OCI-LY3 (cell line): ENCODE results near the gene ODF2L.

ENCODE experiments used
- H2AFZ ChIP-seq: fragments of 200-600, 300-600 bp; shearing (Covaris generic); 2 replicates; pipeline ENCODE4 v1.6.0; 2014; ENCODE audit warnings: antibody characterized with exemption, low read depth, low read length
- H3K27ac ChIP-seq: fragments of 200-600, 300-600 bp; sonication (generic); 2 replicates; pipeline ENCODE4 v1.5.1; 2014; ENCODE audit warnings: mild to moderate bottlenecking, low read length, moderate library complexity, mixed read lengths
- H3K27me3 ChIP-seq: fragments of 200-600, 300-600 bp; sonication (generic); 2 replicates; pipeline ENCODE4 v1.6.1; 2014; ENCODE audit warnings: low read depth, low read length, mixed read lengths
- H3K36me3 ChIP-seq: fragments of 200-600, 300-600 bp; sonication (generic); replicated peaks from 2 replicates; pipeline ENCODE3; 2014; ENCODE audit warnings: low read depth, low read length, mixed read lengths
- H3K4me1 ChIP-seq: fragments of 300-600, 200-600 bp; sonication (generic); 2 replicates; pipeline ENCODE4 v1.6.1; 2014; ENCODE audit warnings: low read length, mixed read lengths
- H3K4me2 ChIP-seq: fragments of 200-600, 300-600 bp; sonication (generic); 2 replicates; pipeline ENCODE4 v1.6.1; 2014; ENCODE audit warnings: low read length, mixed read lengths
- H3K4me3 ChIP-seq: fragments of 300-600, 200-600 bp; sonication (generic); 2 replicates; pipeline ENCODE4 v1.5.1; 2014; ENCODE audit warnings: antibody characterized with exemption, mild to moderate bottlenecking, low read length, moderate library complexity
- H3K79me2 ChIP-seq: fragments of 300-600, 200-600 bp; shearing (Covaris generic); 2 replicates; pipeline ENCODE4 v1.6.1; 2014; ENCODE audit warnings: mild to moderate bottlenecking, low read length, mixed read lengths
- H3K9ac ChIP-seq: fragments of 300-600, 200-600 bp; shearing (Covaris generic); 2 replicates; pipeline ENCODE4 v1.6.0; 2014; ENCODE audit warnings: mild to moderate bottlenecking, low read length, moderate library complexity
- H3K9me3 ChIP-seq: fragments of 200-600, 300-600 bp; shearing (Covaris generic); 2 replicates; pipeline ENCODE4 v1.6.1; 2014; ENCODE audit warnings: low read length, mixed read lengths; ENCODE audit not compliant: insufficient read depth
- H4K20me1 ChIP-seq: fragments of 200-600, 300-600 bp; sonication (generic); 2 replicates; pipeline ENCODE4 v1.6.1; 2016; ENCODE audit warnings: low read length, mixed read lengths; ENCODE audit not compliant: insufficient read depth
- EZH2phosphoT487 ChIP-seq: fragments of 200-600 bp; shearing (Covaris generic); IDR thresholded peaks from 2 replicates; pipeline ENCODE4 v1.6.1; 2018; ENCODE audit warnings: antibody characterized with exemption, mixed run types, low read depth
- TF ChIP-seq, protein P1 (sequence below): fragments of 200-600, 300-600 bp; sonication (generic); IDR thresholded peaks from 2 replicates; pipeline ENCODE4 v1.5.1; 2014; ENCODE audit warnings: antibody characterized with exemption, low read length, low read depth

ODF2L gene

DNA sequence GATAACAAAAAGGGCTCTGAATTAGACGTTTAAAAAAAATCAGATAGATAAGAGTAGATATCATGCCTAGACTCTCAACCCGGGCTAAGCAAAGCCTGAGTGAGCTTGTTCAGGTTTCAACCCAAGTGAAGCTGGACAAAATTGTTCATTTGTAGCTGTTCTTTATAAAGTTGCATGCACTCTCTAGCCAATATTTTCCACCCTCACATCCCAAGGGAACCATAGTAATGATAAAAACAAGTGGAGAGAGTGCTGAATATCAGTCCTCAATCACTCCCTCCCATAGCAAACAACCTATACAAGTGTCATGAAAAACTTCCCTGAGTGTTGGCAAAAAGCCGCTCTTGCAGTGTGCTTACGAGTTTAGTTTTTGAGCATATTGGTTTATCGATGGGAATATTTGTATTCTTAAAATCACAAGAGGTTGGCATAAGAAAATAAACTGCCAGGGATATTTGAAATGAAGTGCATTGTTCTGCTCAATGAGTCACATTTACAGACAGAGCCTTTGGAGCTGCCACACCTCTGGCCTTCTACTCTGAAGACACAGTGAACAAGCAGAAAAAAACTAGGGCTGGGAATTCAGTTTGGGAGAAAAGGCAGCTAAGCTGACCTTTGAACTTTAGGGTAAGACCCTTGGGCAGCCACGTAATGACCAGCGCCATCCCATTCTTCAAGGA is 25.6 kb upstream of the ODF2L start:
- no peak overlapping the region for H3K4me3 ChIP-seq
- H3K9me3 ChIP-seq, result no peaks in the 10 kb centered on the region
- no peak overlapping the region for H3K27ac ChIP-seq
- H3K36me3 ChIP-seq, result no peaks in the 10 kb centered on the region
- H3K9ac ChIP-seq, result no peak overlapping the region
- TF ChIP-seq, protein P1, sequence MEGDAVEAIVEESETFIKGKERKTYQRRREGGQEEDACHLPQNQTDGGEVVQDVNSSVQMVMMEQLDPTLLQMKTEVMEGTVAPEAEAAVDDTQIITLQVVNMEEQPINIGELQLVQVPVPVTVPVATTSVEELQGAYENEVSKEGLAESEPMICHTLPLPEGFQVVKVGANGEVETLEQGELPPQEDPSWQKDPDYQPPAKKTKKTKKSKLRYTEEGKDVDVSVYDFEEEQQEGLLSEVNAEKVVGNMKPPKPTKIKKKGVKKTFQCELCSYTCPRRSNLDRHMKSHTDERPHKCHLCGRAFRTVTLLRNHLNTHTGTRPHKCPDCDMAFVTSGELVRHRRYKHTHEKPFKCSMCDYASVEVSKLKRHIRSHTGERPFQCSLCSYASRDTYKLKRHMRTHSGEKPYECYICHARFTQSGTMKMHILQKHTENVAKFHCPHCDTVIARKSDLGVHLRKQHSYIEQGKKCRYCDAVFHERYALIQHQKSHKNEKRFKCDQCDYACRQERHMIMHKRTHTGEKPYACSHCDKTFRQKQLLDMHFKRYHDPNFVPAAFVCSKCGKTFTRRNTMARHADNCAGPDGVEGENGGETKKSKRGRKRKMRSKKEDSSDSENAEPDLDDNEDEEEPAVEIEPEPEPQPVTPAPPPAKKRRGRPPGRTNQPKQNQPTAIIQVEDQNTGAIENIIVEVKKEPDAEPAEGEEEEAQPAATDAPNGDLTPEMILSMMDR, result no peak
- no peak for TF ChIP-seq EZH2phosphoT487
- H2AFZ ChIP-seq, result no peak overlapping the region
- H3K79me2 ChIP-seq, result no peaks in the 10 kb centered on the region
- H4K20me1 ChIP-seq, result no peaks in the 10 kb centered on the region
- peaks cover 6% of the 10 kb centered on the region for H3K4me1 ChIP-seq
- H3K27me3 ChIP-seq, result no peaks in the 10 kb centered on the region
- no peak overlapping the region for H3K4me2 ChIP-seq

DNA sequence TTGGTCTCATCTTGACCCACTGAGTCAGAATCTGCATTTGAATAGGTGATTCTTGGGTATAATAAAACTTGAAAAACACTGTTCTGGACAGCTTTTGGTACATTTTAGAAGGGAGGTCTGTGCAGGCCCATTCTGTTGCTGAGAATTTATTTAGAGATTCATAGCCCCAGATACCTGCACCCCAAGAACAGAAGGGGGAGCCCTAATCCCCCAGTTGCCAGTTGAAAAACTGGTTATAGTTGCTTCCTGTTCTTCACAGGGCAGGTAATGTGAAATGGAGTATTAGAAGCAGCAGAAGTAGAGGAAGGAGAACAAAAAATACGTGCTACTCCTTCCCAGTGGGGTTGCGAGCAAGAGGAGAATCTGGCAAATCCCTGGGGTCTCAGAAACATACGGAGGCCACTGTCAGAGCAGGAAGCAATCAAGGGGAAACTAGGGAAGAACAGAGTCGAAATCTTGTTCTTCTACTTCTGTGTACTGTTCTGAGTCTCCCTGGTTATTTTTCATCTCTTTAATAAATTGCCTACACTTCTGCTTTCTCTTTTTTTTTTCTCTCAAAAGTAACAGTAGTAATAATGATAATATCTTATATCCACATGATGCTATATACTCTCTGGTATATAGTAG is 23.3 kb upstream of the ODF2L start:
- H3K4me3 ChIP-seq, result peak overlapping the region; percentile 79
- peak overlapping the region; percentile 95 for H2AFZ ChIP-seq

GRCh38 chr1:86416343-86416742 is 20.2 kb upstream of the ODF2L start:
- peaks cover 6% of the 10 kb centered on the region for H3K4me1 ChIP-seq
- no peaks in the 10 kb centered on the region for H4K20me1 ChIP-seq
- no peaks in the 10 kb centered on the region for H3K79me2 ChIP-seq
- H3K9me3 ChIP-seq, result no peaks in the 10 kb centered on the region
- H2AFZ ChIP-seq, result no peak overlapping the region
- no peaks in the 10 kb centered on the region for H3K27me3 ChIP-seq
- H3K4me3 ChIP-seq, result no peak overlapping the region
- no peak for TF ChIP-seq EZH2phosphoT487
- TF ChIP-seq, protein P1, result no peak
- H3K36me3 ChIP-seq, result no peaks in the 10 kb centered on the region
- H3K9ac ChIP-seq, result no peak overlapping the region
- H3K27ac ChIP-seq, result no peak overlapping the region
- no peak overlapping the region for H3K4me2 ChIP-seq

More for the DNA sequence above, 23.3 kb upstream of the ODF2L start:
- TF ChIP-seq, protein P1, result peak; percentile 85
- TF ChIP-seq EZH2phosphoT487, result no peak
- no peaks in the 10 kb centered on the region for H3K36me3 ChIP-seq
- peak overlapping the region; percentile 67 for H3K9ac ChIP-seq
- peak overlapping the region; percentile 45; the same call in 1 of the 2 replicates for H3K27ac ChIP-seq
- no peaks in the 10 kb centered on the region for H3K9me3 ChIP-seq
- peak overlapping the region; percentile 93 for H3K4me2 ChIP-seq
- no peaks in the 10 kb centered on the region for H4K20me1 ChIP-seq
- no peaks in the 10 kb centered on the region for H3K79me2 ChIP-seq
- peaks cover 6% of the 10 kb centered on the region for H3K4me1 ChIP-seq
- no peaks in the 10 kb centered on the region for H3K27me3 ChIP-seq

- no peak for TF ChIP-seq EZH2phosphoT487
- TF ChIP-seq, protein P1, result no peak
These were observed 14.8 kb upstream of the ODF2L start for GRCh38 chr1:86410879-86411278.

More at GRCh38 chr1:86410879-86411278, 14.8 kb upstream of the ODF2L start:
- Histone ChIP-seq H4K20me1 (no peaks in the 10 kb centered on the region), H3K79me2 (no peaks in the 10 kb centered on the region), H3K4me1 (no peaks in the 10 kb centered on the region), H3K4me2 (no peak overlapping the region), H2AFZ (no peak overlapping the region), H3K4me3 (no peak overlapping the region), H3K36me3 (no peaks in the 10 kb centered on the region), H3K27me3 (no peaks in the 10 kb centered on the region), H3K27ac (no peak overlapping the region), H3K9me3 (no peaks in the 10 kb centered on the region), H3K9ac (no peak overlapping the region)
